ENCODE results near the gene MXD1.
"Not testable (repeated sequence)": the region's sequence is repeated elsewhere in the genome, so short reads cannot be mapped to it uniquely, and the experiment has no call there.

MXD1 gene

GRCh38 chr2:69933839-69934613 is 19.1 kb downstream of the MXD1 start:
- no peak for DNase-seq

GRCh38 chr2:69934614-69934908 is 19.7 kb downstream of the MXD1 start:
- no peak for DNase-seq

GRCh38 chr2:69935011-69935410 is 20.1 kb downstream of the MXD1 start:
- DNase-seq: no peak

- DNase-seq: no peak
Observed at GRCh38 chr2:69936906-69937305, 22.0 kb downstream of the MXD1 start.

- DNase-seq: no peak
Observed at GRCh38 chr2:69937968-69938367, 23.1 kb downstream of the MXD1 start.

- no peak for DNase-seq
Observed at GRCh38 chr2:69939722-69940121, 24.8 kb downstream of the MXD1 start.

GRCh38 chr2:69940691-69941090 is 25.8 kb downstream of the MXD1 start:
- no peak for DNase-seq

GRCh38 chr2:69943000-69943842 is 28.3 kb downstream of the MXD1 start:
- DNase-seq: no peak

GRCh38 chr2:69943843-69944525 is 29.1 kb downstream of the MXD1 start:
- no peak for DNase-seq

- no peak for DNase-seq
Observed at GRCh38 chr2:69944756-69945155, 29.8 kb downstream of the MXD1 start.

- DNase-seq: no peak
Observed at GRCh38 chr2:69945441-69945840, 30.5 kb downstream of the MXD1 start.

GRCh38 chr2:69945941-69946340 is 31.0 kb downstream of the MXD1 start:
- DNase-seq: no peak

- peak; percentile 21 for DNase-seq
Observed at GRCh38 chr2:69946351-69947324, 31.7 kb downstream of the MXD1 start.

- no peak for DNase-seq
Observed at GRCh38 chr2:69947325-69947931, 32.5 kb downstream of the MXD1 start.

GRCh38 chr2:69948032-69948962 is 33.4 kb downstream of the MXD1 start:
- peak; percentile 15 for DNase-seq

GRCh38 chr2:69948963-69949645 is 34.2 kb downstream of the MXD1 start:
- no peak for DNase-seq

- DNase-seq: no peak
Observed at GRCh38 chr2:69950241-69950640, 35.3 kb downstream of the MXD1 start.

- DNase-seq: not testable (repeated sequence)
Observed at GRCh38 chr2:69950671-69951070, 35.8 kb downstream of the MXD1 start.

- DNase-seq: no peak
Observed at GRCh38 chr2:69952336-69953115, 37.6 kb downstream of the MXD1 start.

- no peak for DNase-seq
Observed at GRCh38 chr2:69954084-69954483, 39.2 kb downstream of the MXD1 start.

Measured in NCI-H82 (cell line).